HG02938 (cell line): ENCODE measurements around the gene METTL24.

Experiments used
- ATAC-seq: cut with Tn5 transposase; IDR thresholded peaks from one replicate; pipeline ENCODE4 v1.9.1; 2021; ENCODE audit warnings: mild to moderate bottlenecking, moderate library complexity; ENCODE audit not compliant: unreplicated experiment

Gene METTL24

DNA sequence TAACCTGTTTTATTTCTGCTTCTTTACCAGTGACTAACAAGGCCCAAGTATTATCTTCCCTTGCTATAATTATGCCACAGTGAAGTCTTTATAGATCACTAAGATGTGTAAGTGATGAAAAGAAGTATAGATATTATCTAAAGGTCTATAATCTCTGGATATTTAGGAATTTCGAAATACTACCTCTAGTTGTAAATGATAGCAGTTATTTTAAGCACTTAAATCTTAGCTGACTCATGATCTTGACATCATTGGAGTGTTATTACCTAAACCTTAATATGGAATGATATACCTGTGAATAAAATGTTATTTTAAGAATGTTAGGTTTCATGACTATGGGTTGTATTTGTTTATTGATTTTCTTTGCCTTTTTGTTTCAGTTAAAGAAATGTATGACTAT, 146.4 kb downstream of the METTL24 start:
- ATAC-seq = no peak

DNA sequence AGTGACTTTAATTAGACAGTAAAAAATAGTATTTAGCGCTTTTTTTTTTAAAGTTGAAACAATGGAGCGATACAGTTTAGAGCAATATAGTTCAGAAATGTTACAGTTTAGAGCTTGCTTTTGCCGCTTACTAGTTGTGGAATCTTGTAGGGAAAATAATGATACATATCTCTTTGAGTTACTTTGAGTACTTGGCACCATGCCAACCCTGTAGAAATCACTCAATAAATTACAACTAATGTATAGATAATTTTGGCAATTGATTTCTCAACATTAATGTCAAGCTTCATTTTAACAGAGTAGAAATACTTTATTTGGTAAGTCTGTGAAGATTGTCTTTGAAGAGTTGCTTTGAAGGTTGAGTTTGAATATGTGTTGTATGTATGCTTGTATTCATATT, 150.5 kb downstream of the METTL24 start:
- no peak for ATAC-seq

DNA sequence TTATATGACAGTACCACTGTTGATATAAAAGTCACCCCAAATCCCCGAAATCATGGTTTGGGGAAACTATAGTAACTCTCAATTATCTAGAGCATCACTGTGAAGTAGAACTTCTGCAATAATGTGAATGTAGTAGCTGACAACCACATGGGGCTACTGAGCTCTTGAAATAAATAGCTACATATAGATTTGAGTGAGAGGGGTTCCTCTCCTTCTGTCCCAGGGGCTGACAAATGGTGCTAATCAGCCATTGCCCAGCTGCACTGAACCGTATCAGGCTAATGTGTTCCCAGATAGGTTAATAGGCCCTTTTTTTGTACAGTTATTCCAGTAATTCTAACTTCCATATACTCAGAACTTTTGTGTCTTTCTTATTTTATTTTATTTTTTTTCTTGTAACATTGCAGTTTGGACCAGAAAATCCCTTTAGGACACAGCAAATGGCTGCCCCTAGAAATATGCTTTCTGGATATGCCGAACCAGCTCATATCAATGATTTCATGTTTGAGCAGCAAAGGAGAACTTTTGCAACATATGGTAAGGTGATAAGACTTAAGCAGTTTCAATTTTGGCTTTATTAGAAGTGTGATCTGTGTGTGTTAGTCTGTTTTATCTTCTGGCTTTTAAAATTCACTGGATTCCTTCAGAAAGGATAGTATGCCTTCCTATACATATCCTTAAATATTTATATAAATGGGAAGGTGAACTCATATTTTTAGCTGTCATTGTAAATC, 156.8 kb downstream of the METTL24 start:
- ATAC-seq = no peak

DNA sequence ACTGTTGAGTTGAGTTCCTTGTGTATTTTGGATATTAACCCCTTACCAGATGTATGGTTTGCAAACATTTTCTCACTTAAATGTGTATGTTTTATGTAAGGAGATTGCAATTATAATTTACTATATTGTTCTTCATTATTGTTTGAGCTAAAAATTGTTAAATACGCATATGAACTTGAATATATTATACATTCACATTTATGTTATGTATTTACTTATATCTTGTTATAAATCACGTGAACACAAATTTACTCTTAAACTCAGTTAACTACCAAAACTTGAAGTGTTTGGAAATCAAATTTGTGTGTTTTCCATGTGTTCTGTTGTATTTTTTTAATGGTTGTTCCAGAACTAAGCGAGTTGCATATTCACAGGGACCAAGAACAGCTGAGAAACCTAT, 159.6 kb downstream of the METTL24 start:
- ATAC-seq = no peak

DNA sequence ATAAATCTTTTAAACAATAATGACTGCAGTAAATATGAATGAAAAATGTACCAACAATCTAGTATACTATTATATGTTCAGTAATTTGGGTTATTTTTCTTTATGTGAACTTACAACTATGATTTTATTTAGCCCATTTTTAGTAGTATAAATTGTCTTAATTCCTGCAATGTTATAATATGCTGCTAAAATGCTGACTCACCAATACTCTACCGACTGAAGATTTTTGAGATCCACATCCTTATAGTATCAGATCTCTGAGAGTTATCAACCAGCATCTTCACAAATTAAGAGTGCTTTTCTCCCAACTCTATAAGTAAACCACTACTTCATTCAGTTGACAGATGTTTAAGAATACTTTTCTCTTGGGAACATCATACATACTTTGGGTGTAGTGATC, 161.3 kb downstream of the METTL24 start:
- ATAC-seq = no peak

DNA sequence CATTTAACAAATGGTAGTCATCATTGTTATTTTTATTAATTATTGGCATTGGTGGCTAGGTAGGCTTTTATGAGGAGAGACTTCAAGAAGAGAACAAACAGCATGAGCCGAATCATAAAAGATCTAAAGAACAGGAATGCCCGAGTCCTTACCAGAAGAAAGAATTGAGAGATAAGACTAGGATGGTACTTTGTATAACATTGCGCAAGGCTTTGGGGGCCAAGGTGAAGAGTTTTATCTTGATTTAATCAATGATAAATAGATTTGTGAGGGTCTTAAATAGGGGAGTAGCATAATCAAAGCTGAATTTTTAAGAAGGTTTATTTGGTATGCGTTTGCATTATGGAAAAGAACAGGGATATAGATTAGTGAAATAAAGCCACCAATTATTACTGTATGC, 162.5 kb downstream of the METTL24 start:
- ATAC-seq = no peak
